Psoas muscle (tissue), 8 donors: ENCODE measurements around the gene ERICH3. TPM values are rescaled to one million over a fixed set of nuclear protein-coding genes. Genes with fewer than 3 reads are reported as not detected.

ENCODE experiments used
- ATAC-seq, 4 donors: fragments of 200-7000 bp; cut with Tn5 transposase; one replicate each; pipeline ENCODE4 v1.9.1; 2020; ENCODE audit warnings: moderate library complexity in 3 of 4, mild to moderate bottlenecking in 2 of 4
- DNase-seq, 2 donors: peaks; one replicate each; pipeline ENCODE4 v3.0.0-alpha.2; 2020
- H3K27ac ChIP-seq: fragments of 200-600 bp; one replicate; pipeline ENCODE4 v1.8.0; 2022
- H3K27me3 ChIP-seq, 3 donors: fragments of 200-600 bp in 1 of 3; one replicate each; pipeline versions ENCODE4 v1.6.1 to v1.8.0; 2013 to 2022; ENCODE audit warnings: low read length in 2 of 3, mild to moderate bottlenecking in 2 of 3, moderate library complexity in 1 of 3; ENCODE audit not compliant: insufficient read depth in 3 of 3
- H3K36me3 ChIP-seq, 2 donors: fragments of 200-600 bp in 1 of 2; one replicate each; pipeline versions ENCODE4 v1.6.1 to v1.8.0; 2013 to 2022; ENCODE audit warnings: low read depth in 1 of 2, mild to moderate bottlenecking in 1 of 2, moderate library complexity in 1 of 2; ENCODE audit not compliant: insufficient read depth in 1 of 2
- H3K4me1 ChIP-seq: fragments of 200-600 bp; one replicate; pipeline ENCODE4 v1.8.0; 2022
- H3K4me3 ChIP-seq: fragments of 200-600 bp; one replicate; pipeline ENCODE4 v1.8.0; 2022; ENCODE audit warnings: mild to moderate bottlenecking
- H3K9me3 ChIP-seq: fragments of 200-600 bp; one replicate; pipeline ENCODE4 v1.8.0; 2022
- WGBS, 3 donors: extraction: QIAGEN DNeasy Blood & Tissue Kit; methylation state at CpG; one replicate each; pipeline versions ENCODE4 v1.1.6 to v1.1.7; 2013; 5-methylcytosine and 5-hydroxymethylcytosine counted together
- intact Hi-C, 2 donors: fragments of 100-400 bp; cut with DNase I; formaldehyde crosslinking; loops; one replicate each; pipeline versions ENCODE4 v1.11.0 to v1.14.2; 2022
- polyA plus RNA-seq, 3 donors: library from polyadenylated mRNA; stranded (reverse); fragments of 200-250 nt; gene quantifications; one replicate each; pipeline ENCODE4 v1.2.3, GENCODE V29; 2013
- total RNA-seq, 4 donors: library from RNA; stranded (reverse); fragmentation: NEBNext Ultra II Directional in 2 of 4; extraction: Animal tissue kit (Norgen Biotek cat#: 25700) in 2 of 4; gene quantifications; one replicate each; pipeline versions ENCODE4 v1.2.1 to v1.2.4, GENCODE V29; 2021 to 2023
- TF ChIP-seq, protein P1 (sequence below): fragments of 200-600 bp; IDR thresholded peaks from one replicate; pipeline ENCODE4 v1.8.0; 2022; ENCODE audit warnings: antibody characterized with exemption
- donor health status: healthy with polysubstance abuse.
- donor health status: DM: no; HTN: no; CAD: no; lungs with moderate emphysema.
- donor health status: Bipolar disorder and iron deficiency.
- donor health status: healthy.
- donor health status: DM: yes; HTN: yes; CAD: no.
- donor health status: DM: no; HTN: no; CAD: no.
- donor health status: DM: no; HTN: no; CAD: no.
- donor health status: DM: yes; HTN: yes; CAD: no.

The ERICH3 gene
- total and polyA plus RNA-seq, 7 donors = 0.04 to 0.12 TPM; not detected in 5

DNA sequence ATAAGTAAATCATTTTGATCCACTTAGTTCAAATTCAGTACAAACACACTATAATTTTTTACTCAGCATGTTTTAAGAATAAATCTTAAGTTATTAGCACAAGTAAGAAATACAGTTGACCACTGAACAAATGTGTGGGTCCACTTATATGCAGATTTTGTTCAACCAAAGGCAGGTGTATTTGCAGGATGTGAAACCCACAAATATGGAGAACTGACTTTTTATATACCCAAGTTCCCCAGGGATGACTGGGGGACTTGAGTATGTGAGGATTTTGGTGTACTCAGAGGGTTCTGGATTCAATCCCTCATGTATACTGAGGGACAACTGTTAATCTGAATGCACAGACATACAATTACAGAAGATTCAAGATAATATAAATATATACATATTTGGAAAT, 25.7 kb upstream of the ERICH3 start:
- H3K4me1 ChIP-seq = no peaks in the 10 kb centered on the region
- intact Hi-C loops = no loop called here
- TF ChIP-seq, protein P1, sequence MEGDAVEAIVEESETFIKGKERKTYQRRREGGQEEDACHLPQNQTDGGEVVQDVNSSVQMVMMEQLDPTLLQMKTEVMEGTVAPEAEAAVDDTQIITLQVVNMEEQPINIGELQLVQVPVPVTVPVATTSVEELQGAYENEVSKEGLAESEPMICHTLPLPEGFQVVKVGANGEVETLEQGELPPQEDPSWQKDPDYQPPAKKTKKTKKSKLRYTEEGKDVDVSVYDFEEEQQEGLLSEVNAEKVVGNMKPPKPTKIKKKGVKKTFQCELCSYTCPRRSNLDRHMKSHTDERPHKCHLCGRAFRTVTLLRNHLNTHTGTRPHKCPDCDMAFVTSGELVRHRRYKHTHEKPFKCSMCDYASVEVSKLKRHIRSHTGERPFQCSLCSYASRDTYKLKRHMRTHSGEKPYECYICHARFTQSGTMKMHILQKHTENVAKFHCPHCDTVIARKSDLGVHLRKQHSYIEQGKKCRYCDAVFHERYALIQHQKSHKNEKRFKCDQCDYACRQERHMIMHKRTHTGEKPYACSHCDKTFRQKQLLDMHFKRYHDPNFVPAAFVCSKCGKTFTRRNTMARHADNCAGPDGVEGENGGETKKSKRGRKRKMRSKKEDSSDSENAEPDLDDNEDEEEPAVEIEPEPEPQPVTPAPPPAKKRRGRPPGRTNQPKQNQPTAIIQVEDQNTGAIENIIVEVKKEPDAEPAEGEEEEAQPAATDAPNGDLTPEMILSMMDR = no peak
- no peaks in the 10 kb centered on the region for H3K27me3 ChIP-seq
- DNase-seq (no peak), ATAC-seq (no peak)
- no peak overlapping the region for H3K4me3 ChIP-seq
- no peaks in the 10 kb centered on the region for H3K9me3 ChIP-seq
- no peak overlapping the region for H3K27ac ChIP-seq
- peaks cover 5 to 20% of the 10 kb centered on the region in 2 donors for H3K36me3 ChIP-seq

- H3K9me3 ChIP-seq = no peaks in the 10 kb centered on the region
- DNase-seq = no peak
- intact Hi-C loops = no loop called here
- no peak overlapping the region for H3K4me3 ChIP-seq
- no peak for ATAC-seq
- H3K27me3 ChIP-seq = no peaks in the 10 kb centered on the region
- H3K4me1 ChIP-seq = no peaks in the 10 kb centered on the region
- peaks cover 5 to 9% of the 10 kb centered on the region in 2 donors for H3K36me3 ChIP-seq
- TF ChIP-seq, protein P1 = no peak
- WGBS, 3 donors = 70 to 83% (median 71%) methylated on average over 2 of the region's 2 CpGs
- no peak overlapping the region for H3K27ac ChIP-seq
These were observed 24.2 kb upstream of the ERICH3 start for GRCh38 chr1:74697832-74698231.

GRCh38 chr1:74693473-74693872, 19.9 kb upstream of the ERICH3 start:
- WGBS, 3 donors = 78 to 82% (median 78%) methylated on average over 2 of the region's 2 CpGs
- TF ChIP-seq, protein P1 = no peak
- intact Hi-C loops = no loop called here
- no peak overlapping the region for H3K27ac ChIP-seq
- no peaks in the 10 kb centered on the region for H3K36me3 ChIP-seq
- ATAC-seq (no peak), DNase-seq (no peak)
- no peaks in the 10 kb centered on the region for H3K4me1 ChIP-seq
- H3K9me3 ChIP-seq = no peaks in the 10 kb centered on the region
- no peak overlapping the region for H3K4me3 ChIP-seq
- H3K27me3 ChIP-seq = no peaks in the 10 kb centered on the region

DNA sequence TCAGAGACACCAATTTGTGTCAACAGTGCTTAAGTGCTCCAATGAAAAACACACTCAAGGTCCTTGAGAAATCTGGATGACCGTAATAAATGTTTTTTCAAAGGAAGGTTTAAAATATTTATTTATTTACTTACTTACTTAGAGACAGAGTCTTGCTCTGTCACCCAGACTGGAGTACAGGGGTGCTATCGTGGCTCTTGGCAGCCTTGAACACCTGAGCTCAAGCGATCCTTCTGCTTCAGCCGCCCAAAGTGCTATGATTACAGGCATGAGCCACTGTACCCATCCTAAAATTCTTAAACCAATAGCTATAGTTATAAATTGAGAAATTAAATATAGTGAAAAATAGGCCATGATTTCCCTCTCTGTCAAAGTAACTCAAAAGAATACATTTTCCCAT, 17.3 kb upstream of the ERICH3 start:
- ATAC-seq (no peak), DNase-seq (no peak)
- Histone ChIP-seq H3K4me3 (no peak overlapping the region), H3K27me3 (no peaks in the 10 kb centered on the region), H3K27ac (no peak overlapping the region), H3K4me1 (no peaks in the 10 kb centered on the region), H3K9me3 (no peaks in the 10 kb centered on the region), H3K36me3 (no peaks in the 10 kb centered on the region)
- TF ChIP-seq, protein P1 = no peak
- intact Hi-C loops = no loop called here
- WGBS, 3 donors = 84 to 88% (median 86%) methylated on average over 4 of the region's 4 CpGs

- no peaks in the 10 kb centered on the region for H3K9me3 ChIP-seq
- 18 to 23% (median 22%) methylated on average over 2 of the region's 2 CpGs for WGBS, 3 donors
These were observed 16.7 kb upstream of the ERICH3 start for GRCh38 chr1:74690364-74690696.

More at GRCh38 chr1:74690364-74690696, 16.7 kb upstream of the ERICH3 start:
- intact Hi-C loops = no loop called here
- H3K4me1 ChIP-seq = no peaks in the 10 kb centered on the region
- DNase-seq = no peak
- H3K27ac ChIP-seq = no peak overlapping the region
- TF ChIP-seq, protein P1 = no peak
- no peaks in the 10 kb centered on the region for H3K27me3 ChIP-seq
- ATAC-seq = no peak
- no peak overlapping the region for H3K4me3 ChIP-seq
- H3K36me3 ChIP-seq = no peaks in the 10 kb centered on the region
